BE2C (cell line): ENCODE results near the gene PPP2R3A.

Experiments
- DNase-seq: peaks from one replicate; pipeline ENCODE4 v3.0.0-alpha.2; 2020
- H3K27me3 ChIP-seq: fragments of 250-450 bp; sonication (Bioruptor Pico); 2 replicates; pipeline ENCODE4 v1.5.1; 2020; ENCODE audit warnings: mild to moderate bottlenecking
- H3K36me3 ChIP-seq: fragments of 250-450 bp; sonication (Bioruptor Pico); 2 replicates; pipeline ENCODE4 v1.5.1; 2020; ENCODE audit warnings: mild to moderate bottlenecking
- H3K4me1 ChIP-seq: fragments of 250-450 bp; sonication (Bioruptor Pico); 2 replicates; pipeline ENCODE4 v1.5.1; 2020
- H3K4me3 ChIP-seq: 2 replicates; pipeline ENCODE4 v1.5.1; 2011; ENCODE audit warnings: low read depth, low read length
- H3K9me3 ChIP-seq: fragments of 250-450 bp; sonication (Bioruptor Pico); 2 replicates; pipeline ENCODE4 v1.5.1; 2020
- TF ChIP-seq, protein P1 (sequence below): IDR thresholded peaks from 2 replicates; pipeline ENCODE4 v1.5.1; 2012; ENCODE audit warnings: mild to moderate bottlenecking, low read depth, low read length

The PPP2R3A gene

DNA sequence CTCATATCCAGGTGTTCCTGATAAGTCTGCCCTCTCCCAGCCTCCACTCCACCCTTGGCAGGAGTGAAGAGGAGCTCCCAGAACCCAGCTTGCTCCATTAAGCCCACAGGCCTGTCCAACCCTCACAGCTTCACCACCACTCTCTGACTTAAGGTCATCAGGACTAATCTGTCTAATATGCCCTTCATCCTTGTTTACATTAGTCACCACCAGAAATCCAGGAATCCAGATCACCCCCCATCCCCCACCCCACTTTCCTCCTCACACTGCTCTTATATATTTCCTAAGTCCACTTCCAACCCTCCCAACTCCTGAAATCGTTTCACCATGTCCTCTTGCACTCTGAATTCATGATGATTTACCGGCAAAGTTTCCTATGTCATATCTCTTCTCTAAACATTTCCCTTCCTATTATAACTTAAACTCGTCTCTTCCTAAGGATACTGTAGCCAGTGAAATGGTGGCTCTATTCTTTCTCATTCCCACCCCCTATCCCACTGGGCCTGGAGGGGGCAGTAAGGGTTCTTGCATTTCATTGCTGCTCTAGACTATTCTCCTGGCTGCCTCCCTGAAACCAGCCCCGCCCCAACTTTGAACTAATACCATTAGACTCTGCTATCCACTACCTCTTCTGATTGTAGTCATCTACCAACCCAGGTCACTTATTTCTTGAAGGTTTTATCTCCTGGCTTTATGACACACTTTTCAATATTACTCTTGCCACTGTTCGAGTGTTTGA, 43.4 kb downstream of the PPP2R3A start:
- no peak for DNase-seq
- Histone ChIP-seq H3K9me3 (no peaks in the 10 kb centered on the region), H3K36me3 (no peaks in the 10 kb centered on the region), H3K27me3 (peaks cover 4% of the 10 kb centered on the region; the same call in 1 of the 2 replicates), H3K4me1 (no peaks in the 10 kb centered on the region), H3K4me3 (no peak overlapping the region)
- TF ChIP-seq, protein P1, sequence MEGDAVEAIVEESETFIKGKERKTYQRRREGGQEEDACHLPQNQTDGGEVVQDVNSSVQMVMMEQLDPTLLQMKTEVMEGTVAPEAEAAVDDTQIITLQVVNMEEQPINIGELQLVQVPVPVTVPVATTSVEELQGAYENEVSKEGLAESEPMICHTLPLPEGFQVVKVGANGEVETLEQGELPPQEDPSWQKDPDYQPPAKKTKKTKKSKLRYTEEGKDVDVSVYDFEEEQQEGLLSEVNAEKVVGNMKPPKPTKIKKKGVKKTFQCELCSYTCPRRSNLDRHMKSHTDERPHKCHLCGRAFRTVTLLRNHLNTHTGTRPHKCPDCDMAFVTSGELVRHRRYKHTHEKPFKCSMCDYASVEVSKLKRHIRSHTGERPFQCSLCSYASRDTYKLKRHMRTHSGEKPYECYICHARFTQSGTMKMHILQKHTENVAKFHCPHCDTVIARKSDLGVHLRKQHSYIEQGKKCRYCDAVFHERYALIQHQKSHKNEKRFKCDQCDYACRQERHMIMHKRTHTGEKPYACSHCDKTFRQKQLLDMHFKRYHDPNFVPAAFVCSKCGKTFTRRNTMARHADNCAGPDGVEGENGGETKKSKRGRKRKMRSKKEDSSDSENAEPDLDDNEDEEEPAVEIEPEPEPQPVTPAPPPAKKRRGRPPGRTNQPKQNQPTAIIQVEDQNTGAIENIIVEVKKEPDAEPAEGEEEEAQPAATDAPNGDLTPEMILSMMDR: no peak

DNA sequence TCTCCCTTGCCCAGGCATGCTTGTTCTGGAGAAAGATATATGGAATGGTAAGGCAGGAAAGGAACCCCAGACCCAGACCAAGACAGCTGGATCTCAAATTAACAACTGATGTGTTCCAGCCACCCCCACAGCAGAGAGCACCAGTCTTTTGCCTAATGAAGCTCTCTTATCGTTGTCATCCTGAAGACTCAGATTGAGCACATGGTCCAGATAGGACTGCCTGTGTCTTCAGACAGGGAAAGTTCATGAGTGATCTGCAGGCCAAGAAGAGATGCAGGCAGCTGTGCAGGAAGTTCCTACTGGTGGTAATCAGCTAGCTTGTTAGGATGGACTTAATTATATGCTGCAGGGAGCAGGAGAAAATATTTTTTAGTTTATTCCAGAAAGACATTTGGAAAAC, 53.3 kb downstream of the PPP2R3A start:
- peaks cover 5% of the 10 kb centered on the region for H3K27me3 ChIP-seq
- H3K36me3 ChIP-seq: no peaks in the 10 kb centered on the region
- H3K4me1 ChIP-seq: no peaks in the 10 kb centered on the region
- no peaks in the 10 kb centered on the region for H3K9me3 ChIP-seq
- TF ChIP-seq, protein P1: no peak
- DNase-seq: no peak
- no peak overlapping the region for H3K4me3 ChIP-seq

DNA sequence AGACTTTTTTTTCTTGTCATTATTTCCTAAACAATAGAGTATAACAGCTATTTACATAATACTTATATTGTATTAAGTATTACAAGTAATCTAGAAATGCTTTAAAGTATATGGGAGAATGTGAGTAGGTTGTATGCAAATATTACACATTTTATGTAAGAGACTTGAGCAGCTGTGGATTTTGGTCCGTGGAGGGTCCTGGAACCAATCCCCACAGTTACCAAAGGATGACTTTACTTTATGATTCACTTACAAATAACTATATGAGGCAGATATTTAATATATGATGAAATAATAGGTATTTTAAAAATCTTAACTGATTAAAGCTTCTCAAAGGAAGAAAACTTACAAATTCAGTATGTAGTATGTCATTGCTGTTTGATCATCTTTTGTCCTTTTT, 56.3 kb downstream of the PPP2R3A start:
- DNase-seq: no peak
- H3K27me3 ChIP-seq: peaks cover 16% of the 10 kb centered on the region
- H3K4me1 ChIP-seq: no peaks in the 10 kb centered on the region
- H3K9me3 ChIP-seq: no peaks in the 10 kb centered on the region
- no peaks in the 10 kb centered on the region for H3K36me3 ChIP-seq
- TF ChIP-seq, protein P1: no peak
- no peak overlapping the region for H3K4me3 ChIP-seq

DNA sequence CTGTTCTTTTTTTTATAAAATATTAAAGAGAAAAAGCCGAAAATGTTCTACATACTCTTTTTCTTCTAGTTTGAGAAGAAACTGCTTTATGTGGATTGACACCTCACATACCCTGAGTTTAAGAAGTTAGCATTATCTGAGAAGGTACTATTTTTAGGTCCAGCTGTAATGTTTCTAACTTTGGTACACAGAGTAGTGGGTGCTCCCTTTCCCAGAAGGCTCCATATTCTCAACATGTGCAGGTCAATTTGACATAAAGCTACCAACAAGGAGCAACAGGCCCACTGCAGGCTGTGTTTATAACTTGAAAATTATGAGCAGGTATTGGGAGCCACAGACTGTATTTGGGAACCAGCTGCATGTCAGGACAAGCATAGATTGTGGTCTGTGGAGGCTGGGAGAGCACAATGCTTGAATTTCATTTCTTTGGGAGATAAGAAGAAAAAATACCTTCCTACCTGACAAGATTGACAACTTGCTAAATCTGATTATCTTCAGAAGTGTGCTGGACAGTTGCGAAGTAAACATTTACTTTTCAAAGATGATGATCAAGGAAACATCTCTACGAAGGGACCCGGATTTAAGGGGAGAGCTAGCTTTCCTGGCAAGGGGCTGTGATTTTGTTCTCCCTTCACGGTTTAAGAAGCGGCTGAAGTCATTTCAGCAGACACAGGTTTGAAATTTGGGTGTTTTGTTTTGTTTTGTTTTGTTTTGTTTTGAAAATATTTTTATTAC, 57.2 kb downstream of the PPP2R3A start:
- Histone ChIP-seq H3K4me1 (no peaks in the 10 kb centered on the region), H3K9me3 (no peaks in the 10 kb centered on the region), H3K27me3 (peaks cover 16% of the 10 kb centered on the region), H3K4me3 (no peak overlapping the region), H3K36me3 (no peaks in the 10 kb centered on the region)
- TF ChIP-seq, protein P1: no peak
- no peak for DNase-seq

DNA sequence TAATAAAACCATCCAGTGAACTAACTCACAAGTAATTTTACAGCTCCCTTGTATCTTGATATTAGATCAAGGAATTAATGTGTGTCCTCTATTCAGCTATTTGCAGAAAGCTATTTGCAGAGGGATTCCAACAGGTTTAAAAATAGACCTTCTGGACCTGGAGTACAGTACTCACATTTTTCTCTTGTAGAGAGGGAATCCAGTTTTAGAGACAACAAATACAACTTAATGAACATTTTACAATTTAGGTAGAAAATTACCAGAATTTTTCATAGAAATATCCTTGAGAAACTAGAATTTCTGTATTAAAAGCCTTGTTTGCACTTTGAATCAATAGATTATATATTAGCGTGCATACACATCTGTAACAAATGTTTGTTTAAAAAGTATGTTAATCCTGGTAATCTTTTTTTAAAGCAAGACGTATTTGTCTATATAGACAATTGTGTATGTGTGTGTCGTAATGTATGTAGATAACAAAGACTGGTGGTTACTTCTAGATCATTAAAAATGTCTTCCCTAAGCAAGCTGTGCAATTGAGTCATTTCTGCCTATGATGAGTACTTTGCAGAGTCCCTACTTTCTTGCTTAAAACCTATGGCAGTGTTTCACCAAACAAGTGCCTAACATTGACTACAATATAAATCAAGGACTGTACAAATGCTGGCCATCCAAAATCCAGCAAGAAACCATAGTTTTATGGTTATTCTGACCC, 57.9 kb downstream of the PPP2R3A start:
- Histone ChIP-seq H3K9me3 (no peaks in the 10 kb centered on the region), H3K4me1 (no peaks in the 10 kb centered on the region), H3K27me3 (peaks cover 21% of the 10 kb centered on the region), H3K4me3 (no peak overlapping the region), H3K36me3 (no peaks in the 10 kb centered on the region)
- no peak for DNase-seq
- TF ChIP-seq, protein P1: no peak
